ENCODE measurements around the gene CISD2.
"Not testable (repeated sequence)": the region's sequence is repeated elsewhere in the genome, so short reads cannot be mapped to it uniquely, and the experiment has no call there.

CISD2 gene

GRCh38 chr4:102868781-102869568 is at the start of gene CISD2:
Gene CISD2, plus strand, starts transcription at chr4:102868992. Its CDS starts 93 bp downstream, at chr4:102869085.
- Histone ChIP-seq H3K27ac (ENCODE audit: low read depth, low read length) (peak within 1 kb of the TSS; percentile 93), H3K9ac (ENCODE audit: low read length in 5 of 5) (peak within 1 kb of the TSS; percentile 85 to 97 (median 91)), H3K36me3 (ENCODE audit: control insufficient read depth in 5 of 5, insufficient read depth in 5 of 5, low read length in 5 of 5) (no peaks in the 10 kb centered on the region), H3K9me3 (ENCODE audit: control insufficient read depth in 5 of 5, low read length in 5 of 5) (no peaks in the 10 kb centered on the region), H3K27me3 (ENCODE audit: control insufficient read depth in 5 of 5, insufficient read depth in 4 of 5, low read length in 5 of 5) (no peaks in the 10 kb centered on the region), H3K4me3 (ENCODE audit: low read depth in 1 of 5, low read length in 5 of 5) (peak within 1 kb of the TSS; percentile 81 to 98 (median 83)), H3K4me1 (ENCODE audit: control insufficient read depth in 5 of 5, insufficient read depth in 5 of 5, low read length in 5 of 5) (peaks cover 0 to 27% (median 19%) of the 10 kb centered on the region in 5 donors)

GRCh38 chr4:102819100-102819499 is 49.7 kb upstream of the CISD2 start:
- H3K9me3 ChIP-seq (ENCODE audit: control insufficient read depth in 5 of 5, low read length in 5 of 5); H3K27me3 ChIP-seq (ENCODE audit: control insufficient read depth in 5 of 5, insufficient read depth in 4 of 5, low read length in 5 of 5); H3K36me3 ChIP-seq (ENCODE audit: control insufficient read depth in 5 of 5, insufficient read depth in 5 of 5, low read length in 5 of 5); H3K9ac ChIP-seq (ENCODE audit: low read length in 5 of 5): not testable (repeated sequence)
- H3K27ac ChIP-seq (ENCODE audit: low read depth, low read length) = peak overlapping the region; percentile 80
- peak overlapping the region in 1 of 5 donors; percentile 9 for H3K4me3 ChIP-seq (ENCODE audit: low read depth in 1 of 5, low read length in 5 of 5)
- H3K4me1 ChIP-seq (ENCODE audit: control insufficient read depth in 5 of 5, insufficient read depth in 5 of 5, low read length in 5 of 5) = peaks cover 14 to 84% (median 82%) of the 10 kb centered on the region in 5 donors

- no peaks in the 10 kb centered on the region for H3K27me3 ChIP-seq (ENCODE audit: control insufficient read depth in 5 of 5, insufficient read depth in 4 of 5, low read length in 5 of 5)
- H3K27ac ChIP-seq (ENCODE audit: low read depth, low read length) = peak overlapping the region; percentile 80
- peaks cover 14 to 90% (median 88%) of the 10 kb centered on the region in 5 donors for H3K4me1 ChIP-seq (ENCODE audit: control insufficient read depth in 5 of 5, insufficient read depth in 5 of 5, low read length in 5 of 5)
- H3K4me3 ChIP-seq (ENCODE audit: low read depth in 1 of 5, low read length in 5 of 5) = peak overlapping the region in 1 of 5 donors; percentile 9
- peak overlapping the region in 1 of 5 donors; percentile 24 for H3K9ac ChIP-seq (ENCODE audit: low read length in 5 of 5)
- H3K36me3 ChIP-seq (ENCODE audit: control insufficient read depth in 5 of 5, insufficient read depth in 5 of 5, low read length in 5 of 5) = peaks cover 0 to 2% (median 0%) of the 10 kb centered on the region in 5 donors
- no peaks in the 10 kb centered on the region for H3K9me3 ChIP-seq (ENCODE audit: control insufficient read depth in 5 of 5, low read length in 5 of 5)
Observed at GRCh38 chr4:102819588-102820365, 49.0 kb upstream of the CISD2 start.

- Histone ChIP-seq H3K4me1 (ENCODE audit: control insufficient read depth in 5 of 5, insufficient read depth in 5 of 5, low read length in 5 of 5) (peaks cover 2 to 72% (median 61%) of the 10 kb centered on the region in 5 donors), H3K27ac (ENCODE audit: low read depth, low read length) (peak overlapping the region; percentile 100), H3K27me3 (ENCODE audit: control insufficient read depth in 5 of 5, insufficient read depth in 4 of 5, low read length in 5 of 5) (no peaks in the 10 kb centered on the region), H3K36me3 (ENCODE audit: control insufficient read depth in 5 of 5, insufficient read depth in 5 of 5, low read length in 5 of 5) (peaks cover 0 to 2% (median 0%) of the 10 kb centered on the region in 5 donors), H3K9me3 (ENCODE audit: control insufficient read depth in 5 of 5, low read length in 5 of 5) (no peaks in the 10 kb centered on the region), H3K4me3 (ENCODE audit: low read depth in 1 of 5, low read length in 5 of 5) (peak overlapping the region; percentile 55 to 100 (median 98)), H3K9ac (ENCODE audit: low read length in 5 of 5) (peak overlapping the region in 4 of 5 donors; percentile 39 to 100 (median 72))
Observed at GRCh38 chr4:102823464-102823863, 45.3 kb upstream of the CISD2 start.

- H3K4me3 ChIP-seq (ENCODE audit: low read depth in 1 of 5, low read length in 5 of 5) = peak overlapping the region; percentile 55 to 100 (median 98)
- H3K36me3 ChIP-seq (ENCODE audit: control insufficient read depth in 5 of 5, insufficient read depth in 5 of 5, low read length in 5 of 5) = peaks cover 0 to 2% (median 0%) of the 10 kb centered on the region in 5 donors
Observed at GRCh38 chr4:102823897-102824296, 44.9 kb upstream of the CISD2 start.

GRCh38 chr4:102824398-102824797 is 44.4 kb upstream of the CISD2 start:
- peak overlapping the region; percentile 100 for H3K27ac ChIP-seq (ENCODE audit: low read depth, low read length)
- peaks cover 0 to 2% (median 0%) of the 10 kb centered on the region in 5 donors for H3K36me3 ChIP-seq (ENCODE audit: control insufficient read depth in 5 of 5, insufficient read depth in 5 of 5, low read length in 5 of 5)
- no peaks in the 10 kb centered on the region for H3K9me3 ChIP-seq (ENCODE audit: control insufficient read depth in 5 of 5, low read length in 5 of 5)
- no peaks in the 10 kb centered on the region for H3K27me3 ChIP-seq (ENCODE audit: control insufficient read depth in 5 of 5, insufficient read depth in 4 of 5, low read length in 5 of 5)
- H3K4me3 ChIP-seq (ENCODE audit: low read depth in 1 of 5, low read length in 5 of 5) = peak overlapping the region; percentile 81 to 100 (median 98)
- peaks cover 2 to 73% (median 62%) of the 10 kb centered on the region in 5 donors for H3K4me1 ChIP-seq (ENCODE audit: control insufficient read depth in 5 of 5, insufficient read depth in 5 of 5, low read length in 5 of 5)
- peak overlapping the region; percentile 99 to 100 (median 100) for H3K9ac ChIP-seq (ENCODE audit: low read length in 5 of 5)

More at GRCh38 chr4:102823897-102824296, 44.9 kb upstream of the CISD2 start:
- peaks cover 2 to 72% (median 61%) of the 10 kb centered on the region in 5 donors for H3K4me1 ChIP-seq (ENCODE audit: control insufficient read depth in 5 of 5, insufficient read depth in 5 of 5, low read length in 5 of 5)
- H3K9me3 ChIP-seq (ENCODE audit: control insufficient read depth in 5 of 5, low read length in 5 of 5) = no peaks in the 10 kb centered on the region
- peak overlapping the region in 4 of 5 donors; percentile 99 to 100 (median 100) for H3K9ac ChIP-seq (ENCODE audit: low read length in 5 of 5)
- H3K27me3 ChIP-seq (ENCODE audit: control insufficient read depth in 5 of 5, insufficient read depth in 4 of 5, low read length in 5 of 5) = no peaks in the 10 kb centered on the region
- H3K27ac ChIP-seq (ENCODE audit: low read depth, low read length) = peak overlapping the region; percentile 100

GRCh38 chr4:102825261-102826091 is 43.3 kb upstream of the CISD2 start:
- Histone ChIP-seq H3K9me3 (ENCODE audit: control insufficient read depth in 5 of 5, low read length in 5 of 5) (no peaks in the 10 kb centered on the region), H3K4me3 (ENCODE audit: low read depth in 1 of 5, low read length in 5 of 5) (peak overlapping the region; percentile 81 to 100 (median 98)), H3K9ac (ENCODE audit: low read length in 5 of 5) (peak overlapping the region; percentile 99 to 100 (median 100)), H3K36me3 (ENCODE audit: control insufficient read depth in 5 of 5, insufficient read depth in 5 of 5, low read length in 5 of 5) (peaks cover 0 to 2% (median 0%) of the 10 kb centered on the region in 5 donors), H3K27ac (ENCODE audit: low read depth, low read length) (peak overlapping the region; percentile 100), H3K4me1 (ENCODE audit: control insufficient read depth in 5 of 5, insufficient read depth in 5 of 5, low read length in 5 of 5) (peaks cover 2 to 63% (median 51%) of the 10 kb centered on the region in 5 donors), H3K27me3 (ENCODE audit: control insufficient read depth in 5 of 5, insufficient read depth in 4 of 5, low read length in 5 of 5) (no peaks in the 10 kb centered on the region)

GRCh38 chr4:102826105-102826889 is 42.5 kb upstream of the CISD2 start:
- Histone ChIP-seq H3K36me3 (ENCODE audit: control insufficient read depth in 5 of 5, insufficient read depth in 5 of 5, low read length in 5 of 5) (peaks cover 0 to 2% (median 0%) of the 10 kb centered on the region in 5 donors), H3K9ac (ENCODE audit: low read length in 5 of 5) (peak overlapping the region; percentile 99 to 100 (median 100)), H3K4me3 (ENCODE audit: low read depth in 1 of 5, low read length in 5 of 5) (peak overlapping the region; percentile 81 to 100 (median 98)), H3K27ac (ENCODE audit: low read depth, low read length) (peak overlapping the region; percentile 100), H3K27me3 (ENCODE audit: control insufficient read depth in 5 of 5, insufficient read depth in 4 of 5, low read length in 5 of 5) (no peaks in the 10 kb centered on the region), H3K9me3 (ENCODE audit: control insufficient read depth in 5 of 5, low read length in 5 of 5) (no peaks in the 10 kb centered on the region), H3K4me1 (ENCODE audit: control insufficient read depth in 5 of 5, insufficient read depth in 5 of 5, low read length in 5 of 5) (peaks cover 0 to 56% (median 43%) of the 10 kb centered on the region in 5 donors)

Data from subcutaneous abdominal adipose tissue (tissue), 5 donors.